RWPE2 (cell line): Measurements from ENCODE around the gene ZNF511.

Experiments used
- ATAC-seq: fragments of 200-7000 bp; cut with Tn5 transposase; 3 replicates; pipeline ENCODE4 v1.9.1; 2021; ENCODE audit warnings: low read depth
- DNase-seq: peaks from one replicate; pipeline ENCODE4 v3.0.0-alpha.2; 2020; ENCODE audit warnings: low spot score
- H3K27ac ChIP-seq: fragments of 450-650 bp; 2 replicates; pipeline ENCODE4 v1.5.1; 2017; ENCODE audit warnings: mild to moderate bottlenecking; ENCODE audit not compliant: poor library complexity, severe bottlenecking
- H3K27me3 ChIP-seq: fragments of 250-450 bp; sonication (Bioruptor Pico); 2 replicates; pipeline ENCODE4 v1.5.1; 2021; ENCODE audit warnings: mild to moderate bottlenecking, moderate library complexity; ENCODE audit not compliant: insufficient read depth, poor library complexity, severe bottlenecking
- H3K36me3 ChIP-seq: fragments of 250-450 bp; sonication (Bioruptor Pico); 2 replicates; pipeline ENCODE4 v1.5.1; 2020; ENCODE audit warnings: low read depth, mild to moderate bottlenecking, moderate library complexity
- H3K4me1 ChIP-seq: fragments of 250-450 bp; sonication (Bioruptor Pico); 2 replicates; pipeline ENCODE4 v1.5.1; 2021; ENCODE audit warnings: mild to moderate bottlenecking, moderate library complexity; ENCODE audit not compliant: insufficient read depth, poor library complexity, severe bottlenecking
- H3K4me3 ChIP-seq: fragments of 250-450 bp; sonication (Bioruptor Pico); 2 replicates; pipeline ENCODE4 v1.5.1; 2021; ENCODE audit warnings: mild to moderate bottlenecking, moderate library complexity; ENCODE audit not compliant: severe bottlenecking
- H3K9me3 ChIP-seq: fragments of 250-450 bp; sonication (Bioruptor Pico); 2 replicates; pipeline ENCODE4 v1.5.1; 2021; ENCODE audit warnings: mild to moderate bottlenecking, moderate library complexity; ENCODE audit not compliant: severe bottlenecking
- TF ChIP-seq, protein P1 (sequence below): fragments of 450-650 bp; IDR thresholded peaks from one replicate; pipeline ENCODE4 v1.5.1; 2017; ENCODE audit warnings: mild to moderate bottlenecking, moderate library complexity; ENCODE audit not compliant: poor library complexity, severe bottlenecking

The ZNF511 gene

DNA sequence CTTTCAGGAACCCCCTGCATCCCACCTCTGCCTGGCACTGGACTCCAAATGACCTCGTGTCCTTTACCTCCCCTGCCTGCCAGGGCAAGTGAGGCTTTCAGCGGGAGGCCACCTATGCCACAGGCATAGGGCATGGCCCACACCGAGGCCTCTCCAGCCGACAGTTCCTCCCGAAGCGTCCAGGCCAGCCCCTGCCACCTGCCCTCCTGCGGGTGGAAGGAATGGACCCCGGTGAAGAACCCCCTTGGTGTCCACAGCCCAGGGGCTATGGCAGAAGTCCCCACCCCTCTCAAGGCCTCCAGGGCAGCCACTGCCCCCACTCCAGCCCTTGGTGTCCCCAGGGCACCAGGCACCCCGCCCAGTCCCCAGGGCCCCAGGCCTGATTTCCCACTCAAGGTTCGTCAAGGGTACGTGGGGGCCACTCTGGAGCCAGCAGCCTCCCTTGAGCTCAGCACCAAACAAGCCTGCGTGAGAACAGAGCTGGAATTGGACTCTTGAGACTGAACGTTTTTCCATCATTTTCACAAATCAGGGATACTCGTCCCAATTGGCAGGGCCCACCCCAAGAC, 46.0 kb downstream of the ZNF511 start:
- H3K9me3 ChIP-seq = no peaks in the 10 kb centered on the region

DNA sequence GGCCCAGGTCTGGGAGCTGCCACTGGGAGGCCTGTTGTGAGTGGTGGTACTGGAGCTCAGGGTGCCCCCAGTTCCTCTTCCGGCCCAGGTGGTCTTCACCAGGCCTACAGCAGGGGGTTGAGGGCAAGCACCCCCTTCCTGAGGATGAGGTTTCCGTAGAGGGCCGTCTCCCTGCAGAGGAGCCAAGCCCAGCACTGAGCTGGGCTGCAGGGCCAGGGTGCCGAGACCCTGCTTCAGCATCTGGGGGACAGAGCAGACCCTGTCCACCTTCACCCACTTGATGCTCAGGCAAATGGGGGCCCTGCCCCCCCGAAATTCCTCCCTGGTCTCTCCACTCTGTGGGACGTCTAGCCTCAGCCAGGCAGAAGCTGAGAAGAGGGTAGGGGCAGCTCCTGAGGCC, 46.6 kb downstream of the ZNF511 start:
- no peaks in the 10 kb centered on the region for H3K27me3 ChIP-seq
- H3K27ac ChIP-seq = no peak overlapping the region
- DNase-seq (no peak), ATAC-seq (no peak)
- no peak overlapping the region for H3K4me3 ChIP-seq
- no peaks in the 10 kb centered on the region for H3K4me1 ChIP-seq
- peaks cover 8% of the 10 kb centered on the region; the same call in 1 of the 2 replicates for H3K36me3 ChIP-seq
- H3K9me3 ChIP-seq = no peaks in the 10 kb centered on the region
- TF ChIP-seq, protein P1, sequence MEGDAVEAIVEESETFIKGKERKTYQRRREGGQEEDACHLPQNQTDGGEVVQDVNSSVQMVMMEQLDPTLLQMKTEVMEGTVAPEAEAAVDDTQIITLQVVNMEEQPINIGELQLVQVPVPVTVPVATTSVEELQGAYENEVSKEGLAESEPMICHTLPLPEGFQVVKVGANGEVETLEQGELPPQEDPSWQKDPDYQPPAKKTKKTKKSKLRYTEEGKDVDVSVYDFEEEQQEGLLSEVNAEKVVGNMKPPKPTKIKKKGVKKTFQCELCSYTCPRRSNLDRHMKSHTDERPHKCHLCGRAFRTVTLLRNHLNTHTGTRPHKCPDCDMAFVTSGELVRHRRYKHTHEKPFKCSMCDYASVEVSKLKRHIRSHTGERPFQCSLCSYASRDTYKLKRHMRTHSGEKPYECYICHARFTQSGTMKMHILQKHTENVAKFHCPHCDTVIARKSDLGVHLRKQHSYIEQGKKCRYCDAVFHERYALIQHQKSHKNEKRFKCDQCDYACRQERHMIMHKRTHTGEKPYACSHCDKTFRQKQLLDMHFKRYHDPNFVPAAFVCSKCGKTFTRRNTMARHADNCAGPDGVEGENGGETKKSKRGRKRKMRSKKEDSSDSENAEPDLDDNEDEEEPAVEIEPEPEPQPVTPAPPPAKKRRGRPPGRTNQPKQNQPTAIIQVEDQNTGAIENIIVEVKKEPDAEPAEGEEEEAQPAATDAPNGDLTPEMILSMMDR = no peak

More for the DNA sequence above, 46.0 kb downstream of the ZNF511 start:
- no peaks in the 10 kb centered on the region for H3K4me1 ChIP-seq
- TF ChIP-seq, protein P1 = no peak
- peaks cover 8% of the 10 kb centered on the region; the same call in 1 of the 2 replicates for H3K36me3 ChIP-seq
- no peak for DNase-seq
- ATAC-seq = no peak
- H3K27me3 ChIP-seq = no peaks in the 10 kb centered on the region
- H3K4me3 ChIP-seq = no peak overlapping the region
- no peak overlapping the region for H3K27ac ChIP-seq

DNA sequence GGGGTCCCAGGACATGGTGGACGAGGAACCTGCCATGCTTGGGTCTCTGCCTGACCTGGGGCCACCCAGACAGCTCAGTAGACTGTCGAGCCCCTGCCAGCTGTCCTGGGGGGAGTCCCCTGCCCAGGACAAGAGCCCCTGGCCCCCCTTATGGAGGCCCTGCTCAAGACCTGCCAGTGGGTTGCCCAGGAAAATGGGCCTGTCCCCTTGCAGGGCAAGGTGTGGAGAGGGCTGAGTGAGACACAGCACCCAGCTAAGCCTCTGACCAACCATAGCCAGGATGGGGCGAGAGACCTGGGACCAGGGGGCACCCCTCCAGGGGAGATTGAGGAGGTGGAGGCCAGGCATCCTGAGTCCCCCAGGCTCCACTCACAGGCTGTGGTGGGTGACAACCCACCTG, 47.3 kb downstream of the ZNF511 start:
- Histone ChIP-seq H3K9me3 (no peaks in the 10 kb centered on the region), H3K27me3 (no peaks in the 10 kb centered on the region), H3K36me3 (peaks cover 8% of the 10 kb centered on the region; the same call in 1 of the 2 replicates), H3K4me1 (no peaks in the 10 kb centered on the region), H3K4me3 (no peak overlapping the region), H3K27ac (no peak overlapping the region)
- TF ChIP-seq, protein P1 = no peak
- ATAC-seq (no peak), DNase-seq (no peak)

DNA sequence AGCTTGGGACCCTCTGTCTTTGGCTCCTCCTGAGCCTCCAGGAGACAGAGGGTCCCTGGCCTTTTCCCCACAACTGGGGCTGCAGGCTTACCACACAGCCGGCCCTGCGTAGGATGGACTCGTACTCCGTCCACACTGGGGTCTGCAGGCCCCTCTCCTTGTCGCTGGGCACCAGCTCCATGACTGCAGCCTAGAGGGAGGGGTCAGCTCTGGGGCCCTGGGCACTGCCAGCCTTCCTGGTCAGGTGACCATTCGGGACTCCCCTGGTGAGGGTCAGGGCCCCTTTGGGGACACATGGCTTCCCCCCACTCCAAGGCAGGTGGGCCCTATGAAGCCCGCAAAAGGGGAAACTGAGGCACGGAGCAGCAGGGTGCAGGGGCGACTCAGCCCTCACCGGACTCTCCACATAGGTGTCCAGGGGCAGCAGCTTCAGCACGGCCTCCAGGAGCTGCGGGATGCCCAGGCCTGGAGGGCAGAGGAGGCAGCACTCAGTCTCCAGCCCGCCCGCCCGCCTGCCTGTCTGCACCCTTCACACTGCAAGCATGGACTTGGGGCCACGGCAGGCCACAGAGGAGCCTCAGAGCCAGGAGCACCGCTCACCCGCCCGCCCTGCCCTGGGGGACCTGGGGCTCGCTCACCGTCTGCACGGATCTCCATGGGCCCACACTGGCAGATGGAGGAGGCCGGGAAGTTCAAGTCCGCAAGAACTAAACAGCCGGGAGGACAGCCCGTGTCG, 48.0 kb downstream of the ZNF511 start:
- H3K9me3 ChIP-seq = no peaks in the 10 kb centered on the region
- peak overlapping the region; percentile 68 for H3K4me3 ChIP-seq
- no peak for DNase-seq
- TF ChIP-seq, protein P1 = no peak
- ATAC-seq = peak; percentile 24
- H3K4me1 ChIP-seq = no peaks in the 10 kb centered on the region
- H3K27ac ChIP-seq = peak overlapping the region; percentile 5
- H3K36me3 ChIP-seq = peaks cover 8% of the 10 kb centered on the region; the same call in 1 of the 2 replicates
- H3K27me3 ChIP-seq = no peaks in the 10 kb centered on the region
